Measurements from ENCODE around the gene HOXB7.

Gene HOXB7

DNA sequence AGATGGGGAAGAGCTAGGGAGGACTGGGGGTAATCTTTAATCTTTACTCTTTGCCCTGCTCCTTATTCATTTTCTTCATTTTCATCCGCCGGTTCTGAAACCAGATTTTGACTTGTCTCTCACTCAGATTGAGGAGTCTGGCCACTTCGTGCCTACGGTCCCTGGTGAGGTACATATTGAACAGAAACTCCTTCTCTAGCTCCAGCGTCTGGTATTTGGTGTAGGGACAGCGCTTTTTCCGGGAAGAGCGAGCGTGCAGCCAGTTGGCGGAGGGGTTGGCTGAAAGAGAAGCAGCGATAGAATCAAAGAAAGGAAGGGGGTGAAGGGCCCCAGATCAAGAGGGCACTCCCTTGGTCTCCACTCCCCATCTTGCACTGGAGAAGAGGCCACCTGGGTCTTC lies 12.0 kb upstream of the HOXB7 start:
- DNase-seq (ENCODE audit: low read depth, low spot score), result no peak
- H3K4me3 ChIP-seq (ENCODE audit: low read depth, low read length), result peak overlapping the region; percentile 74
- in situ Hi-C loops (cut with HindIII; ENCODE audit: low sequenced_read_pairs), result no loop called here
- TF ChIP-seq, protein P1, sequence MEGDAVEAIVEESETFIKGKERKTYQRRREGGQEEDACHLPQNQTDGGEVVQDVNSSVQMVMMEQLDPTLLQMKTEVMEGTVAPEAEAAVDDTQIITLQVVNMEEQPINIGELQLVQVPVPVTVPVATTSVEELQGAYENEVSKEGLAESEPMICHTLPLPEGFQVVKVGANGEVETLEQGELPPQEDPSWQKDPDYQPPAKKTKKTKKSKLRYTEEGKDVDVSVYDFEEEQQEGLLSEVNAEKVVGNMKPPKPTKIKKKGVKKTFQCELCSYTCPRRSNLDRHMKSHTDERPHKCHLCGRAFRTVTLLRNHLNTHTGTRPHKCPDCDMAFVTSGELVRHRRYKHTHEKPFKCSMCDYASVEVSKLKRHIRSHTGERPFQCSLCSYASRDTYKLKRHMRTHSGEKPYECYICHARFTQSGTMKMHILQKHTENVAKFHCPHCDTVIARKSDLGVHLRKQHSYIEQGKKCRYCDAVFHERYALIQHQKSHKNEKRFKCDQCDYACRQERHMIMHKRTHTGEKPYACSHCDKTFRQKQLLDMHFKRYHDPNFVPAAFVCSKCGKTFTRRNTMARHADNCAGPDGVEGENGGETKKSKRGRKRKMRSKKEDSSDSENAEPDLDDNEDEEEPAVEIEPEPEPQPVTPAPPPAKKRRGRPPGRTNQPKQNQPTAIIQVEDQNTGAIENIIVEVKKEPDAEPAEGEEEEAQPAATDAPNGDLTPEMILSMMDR (IDR thresholded peaks at IDR 0.05; ENCODE audit: low read depth, low read length), result no peak

DNA sequence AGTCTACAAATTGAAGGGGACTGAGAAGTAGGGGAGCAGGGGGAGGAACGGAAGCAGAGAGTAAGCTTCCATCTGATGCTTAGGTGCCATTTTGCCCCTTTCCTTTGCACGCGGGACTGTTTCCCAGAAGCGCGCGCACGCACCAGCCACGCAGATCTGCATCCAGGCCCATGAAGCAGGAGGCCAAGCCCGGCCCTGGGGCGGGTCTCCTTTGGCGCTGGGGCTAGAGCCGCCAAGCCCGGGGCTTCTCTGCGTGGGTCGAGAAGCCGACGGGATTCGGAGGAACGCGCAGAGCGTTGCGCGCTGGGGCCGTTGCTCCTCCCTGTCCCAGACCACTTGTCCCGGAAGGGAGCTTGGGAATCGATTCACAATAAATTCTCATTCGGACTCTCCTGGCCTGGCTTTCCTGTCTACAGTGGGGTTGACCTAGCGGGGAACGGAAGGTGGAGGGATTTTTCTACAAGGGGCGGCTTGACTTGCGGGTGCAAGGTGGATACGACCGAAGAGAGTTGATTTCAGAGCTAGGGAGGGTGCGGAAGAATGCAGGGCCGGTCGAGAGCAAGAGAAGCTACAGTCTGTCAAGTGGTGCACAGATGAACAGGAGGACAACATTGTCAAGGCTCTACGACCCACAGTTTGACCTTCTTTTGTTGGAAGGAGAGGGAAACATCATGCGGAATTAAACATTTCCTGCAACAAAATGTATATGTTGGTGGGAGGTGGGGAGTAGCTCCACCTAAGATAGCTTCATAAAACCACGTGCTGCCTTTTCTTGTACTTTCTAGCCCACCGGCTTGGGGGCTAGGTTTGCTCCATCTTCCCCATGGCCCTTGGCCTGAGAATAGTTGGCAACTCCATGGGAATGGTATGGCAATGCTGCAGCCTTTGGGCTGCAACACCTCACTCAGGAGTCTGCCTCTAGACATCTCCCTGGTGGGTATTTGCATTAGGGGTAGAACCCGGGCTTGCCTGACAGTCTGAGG lies 10.9 kb upstream of the HOXB7 start:
- peak; percentile 36 for DNase-seq (ENCODE audit: low read depth, low spot score)
- H3K4me3 ChIP-seq (ENCODE audit: low read depth, low read length), result peak overlapping the region; percentile 74
- TF ChIP-seq, protein P1 (IDR thresholded peaks at IDR 0.05; ENCODE audit: low read depth, low read length), result no peak
- in situ Hi-C loops (cut with HindIII; ENCODE audit: low sequenced_read_pairs), result no loop called here

DNA sequence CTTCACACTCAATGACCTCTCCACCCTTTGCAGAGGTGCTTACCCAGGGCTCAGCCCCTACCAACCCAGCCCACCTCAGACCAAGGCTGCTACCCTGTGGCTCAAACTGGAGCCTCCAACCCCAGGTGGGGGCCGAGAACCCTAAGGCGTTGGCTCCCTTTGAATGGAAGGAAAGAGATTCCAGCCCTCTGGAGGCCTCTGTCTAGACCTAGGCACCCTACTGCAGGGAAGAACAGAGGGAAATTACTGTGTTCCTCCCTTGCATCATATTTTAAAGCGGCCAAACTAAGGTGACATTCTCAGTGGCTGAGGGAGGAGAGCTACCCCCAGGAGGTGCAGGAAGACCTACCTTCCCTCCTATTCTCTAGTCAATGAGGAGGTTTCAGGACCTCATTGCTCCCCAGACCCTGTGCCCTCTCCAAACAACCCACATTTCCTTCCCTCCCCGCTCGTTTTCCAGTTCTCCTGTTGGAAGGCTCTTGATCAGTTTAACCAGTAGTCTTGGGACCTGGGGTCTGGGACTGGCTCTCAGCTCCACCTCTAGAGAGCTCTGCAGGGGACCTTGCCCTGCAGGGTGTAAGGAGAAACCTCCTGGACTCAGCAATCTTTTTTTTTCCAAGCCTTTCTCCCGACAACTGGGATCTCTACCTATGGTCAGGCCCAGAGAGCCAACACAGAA lies 9.8 kb upstream of the HOXB7 start:
- peak; percentile 73 for DNase-seq (ENCODE audit: low read depth, low spot score)
- in situ Hi-C loops (cut with HindIII; ENCODE audit: low sequenced_read_pairs), result no loop called here
- TF ChIP-seq, protein P1 (IDR thresholded peaks at IDR 0.05; ENCODE audit: low read depth, low read length), result no peak
- peak overlapping the region; percentile 74 for H3K4me3 ChIP-seq (ENCODE audit: low read depth, low read length)

DNA sequence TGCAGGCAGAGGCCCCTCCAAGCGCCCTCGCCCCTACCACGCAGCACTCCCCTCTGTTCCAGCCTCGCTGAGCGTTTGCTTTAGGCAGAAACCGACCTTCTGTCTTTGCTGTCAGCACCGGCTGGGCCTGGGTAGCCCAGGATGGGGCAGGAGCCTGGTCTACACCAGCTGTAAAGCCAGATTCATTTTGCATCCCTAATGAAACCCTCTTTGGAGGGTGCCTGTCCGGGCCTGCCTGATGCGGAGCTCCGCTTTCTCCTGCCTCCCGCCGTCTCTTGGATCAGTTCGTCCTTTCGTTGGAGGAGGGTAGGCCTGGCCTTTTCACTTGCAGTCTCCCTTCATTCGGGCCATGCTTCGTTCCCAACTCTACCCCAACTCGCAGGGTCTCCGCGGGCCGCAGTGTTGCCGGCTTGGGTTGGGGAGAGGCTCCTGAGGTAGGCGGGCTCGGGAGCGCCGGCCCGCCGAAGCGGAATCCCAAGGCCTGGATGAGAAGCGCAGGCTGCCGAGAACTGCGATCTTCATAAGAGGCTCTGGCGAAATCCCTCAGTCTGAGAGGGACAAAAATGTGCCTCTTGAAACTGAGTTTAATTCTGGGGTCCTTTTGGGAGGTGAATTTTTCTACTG lies 9.1 kb upstream of the HOXB7 start:
- peak; percentile 48 for DNase-seq (ENCODE audit: low read depth, low spot score)
- TF ChIP-seq, protein P1 (IDR thresholded peaks at IDR 0.05; ENCODE audit: low read depth, low read length), result no peak
- in situ Hi-C loops (cut with HindIII; ENCODE audit: low sequenced_read_pairs), result no loop called here
- H3K4me3 ChIP-seq (ENCODE audit: low read depth, low read length), result peak overlapping the region; percentile 74

DNA sequence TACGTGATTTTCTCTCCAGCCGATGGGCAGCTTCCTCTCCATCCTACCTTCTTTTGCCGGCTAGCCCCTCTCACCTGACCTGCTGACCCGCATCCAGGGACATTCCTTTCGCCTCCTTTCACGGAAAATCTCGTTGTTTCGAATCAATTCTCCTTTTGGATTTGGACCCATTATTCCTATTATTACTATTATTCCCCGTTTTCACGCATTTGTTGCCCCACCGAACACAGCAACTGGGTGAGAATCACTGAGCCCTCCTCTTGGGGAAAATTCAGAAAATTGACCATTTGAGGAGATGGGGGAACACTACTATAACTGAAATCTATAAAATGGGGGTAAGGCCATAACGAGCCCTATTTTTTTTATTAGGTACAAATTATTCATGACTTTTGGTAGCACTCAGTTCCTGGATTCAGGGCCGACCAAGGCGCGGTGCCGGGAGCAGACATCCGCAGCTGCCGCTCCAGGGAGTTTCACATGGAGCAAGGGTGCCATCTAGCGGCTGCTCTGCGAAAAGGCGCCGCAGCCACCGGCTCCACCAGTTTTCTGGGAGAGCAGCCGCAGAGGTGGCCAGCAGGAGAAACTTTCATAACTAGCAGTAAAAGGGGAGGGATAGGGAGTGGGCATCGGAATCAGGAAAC lies 7.6 kb upstream of the HOXB7 start:
- TF ChIP-seq, protein P1 (IDR thresholded peaks at IDR 0.05; ENCODE audit: low read depth, low read length), result peak; percentile 93
- in situ Hi-C loops (cut with HindIII; ENCODE audit: low sequenced_read_pairs), result no loop called here
- peak; percentile 91 for DNase-seq (ENCODE audit: low read depth, low spot score)
- H3K4me3 ChIP-seq (ENCODE audit: low read depth, low read length), result peak overlapping the region; percentile 74
